MM.1S (cell line): Measurements from ENCODE around the gene SPIRE1.

ENCODE experiments used
- EZH2 ChIP-seq: fragments of 300-600 bp; sonication (generic); optimal IDR thresholded peaks from 2 replicates; pipeline ENCODE3; 2017; ENCODE audit warnings: low read depth, mild to moderate bottlenecking, antibody characterized with exemption, low read length, mixed read lengths
- TF ChIP-seq, protein P1 (sequence below): fragments of 300-600 bp; sonication (generic); IDR thresholded peaks from 2 replicates; pipeline ENCODE4 v1.5.1; 2016; ENCODE audit warnings: antibody characterized with exemption, low read length, mixed read lengths

DNA sequence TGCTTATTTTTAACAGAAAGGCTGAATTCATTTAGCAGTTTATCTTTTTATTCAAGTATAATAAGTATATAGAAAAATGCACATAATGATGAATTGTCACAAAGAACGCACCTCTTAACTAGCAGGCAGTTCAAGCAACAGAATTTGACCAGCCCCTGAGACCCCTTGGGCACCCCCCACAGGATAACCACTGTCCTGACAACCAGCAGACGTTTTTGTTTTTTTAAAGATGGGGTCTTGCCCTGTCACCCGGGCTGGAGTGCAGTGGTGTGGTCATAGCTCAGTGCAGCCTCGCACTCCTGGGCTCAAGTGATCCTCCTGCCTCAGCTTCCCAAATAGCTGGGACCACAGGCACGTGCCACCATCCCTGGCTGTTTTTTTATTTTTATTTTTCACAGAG is 236.2 kb downstream of the SPIRE1 start:
- TF ChIP-seq, protein P1, sequence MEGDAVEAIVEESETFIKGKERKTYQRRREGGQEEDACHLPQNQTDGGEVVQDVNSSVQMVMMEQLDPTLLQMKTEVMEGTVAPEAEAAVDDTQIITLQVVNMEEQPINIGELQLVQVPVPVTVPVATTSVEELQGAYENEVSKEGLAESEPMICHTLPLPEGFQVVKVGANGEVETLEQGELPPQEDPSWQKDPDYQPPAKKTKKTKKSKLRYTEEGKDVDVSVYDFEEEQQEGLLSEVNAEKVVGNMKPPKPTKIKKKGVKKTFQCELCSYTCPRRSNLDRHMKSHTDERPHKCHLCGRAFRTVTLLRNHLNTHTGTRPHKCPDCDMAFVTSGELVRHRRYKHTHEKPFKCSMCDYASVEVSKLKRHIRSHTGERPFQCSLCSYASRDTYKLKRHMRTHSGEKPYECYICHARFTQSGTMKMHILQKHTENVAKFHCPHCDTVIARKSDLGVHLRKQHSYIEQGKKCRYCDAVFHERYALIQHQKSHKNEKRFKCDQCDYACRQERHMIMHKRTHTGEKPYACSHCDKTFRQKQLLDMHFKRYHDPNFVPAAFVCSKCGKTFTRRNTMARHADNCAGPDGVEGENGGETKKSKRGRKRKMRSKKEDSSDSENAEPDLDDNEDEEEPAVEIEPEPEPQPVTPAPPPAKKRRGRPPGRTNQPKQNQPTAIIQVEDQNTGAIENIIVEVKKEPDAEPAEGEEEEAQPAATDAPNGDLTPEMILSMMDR = no peak
- TF ChIP-seq EZH2 = no peak
